H1 (cell line): ENCODE measurements around the gene OVCA2. TPM values are rescaled to one million over a fixed set of nuclear protein-coding genes. Genes with fewer than 3 reads are reported as not detected.

Source experiments
- CTCF ChIA-PET: fragments of 300-600 bp; sonication (Branson Sonifier 250); formaldehyde crosslinking; loops from one replicate; lab custom pipeline; 2021; ENCODE audit not compliant: partially characterized antibody; lab: Charles Lee
- POLR2A ChIA-PET: fragments of 300-600 bp; sonication (Branson Sonifier 250); formaldehyde crosslinking; loops from one replicate; lab custom pipeline; 2021; ENCODE audit warnings: inconsistent platforms; ENCODE audit not compliant: partially characterized antibody; lab: Charles Lee
- DNase-seq, 2 experiments: peaks; one replicate each; pipeline versions ENCODE4 v3.0.0 to v3.0.0-alpha.2; 2010 to 2022; ENCODE audit warnings: low spot score in 2 of 2, low read depth in 1 of 2, mixed read lengths in 1 of 2
- FAIRE-seq: peaks from 2 replicates; lab custom pipeline; 2011; peaks lifted over from hg19 to GRCh38; lab: Jason Lieb, UNC
- H2AFZ ChIP-seq: 2 replicates; pipeline ENCODE4 v1.8.1; 2012; ENCODE audit warnings: low read length, inconsistent platforms
- H2AK5ac ChIP-seq: 2 replicates; pipeline ENCODE4 v1.6.1; 2013; ENCODE audit warnings: low read depth, low read length
- H2BK120ac ChIP-seq: replicated peaks from 2 replicates; pipeline ENCODE3; 2013; ENCODE audit warnings: low read depth, low read length, inconsistent platforms
- H2BK12ac ChIP-seq: 2 replicates; pipeline ENCODE4 v1.6.1; 2013; ENCODE audit warnings: low read depth, low read length
- H2BK15ac ChIP-seq: 2 replicates; pipeline ENCODE4 v1.6.1; 2013; ENCODE audit warnings: low read length
- H2BK20ac ChIP-seq: 2 replicates; pipeline ENCODE4 v1.6.1; 2013; ENCODE audit warnings: low read length
- H2BK5ac ChIP-seq: 2 replicates; pipeline ENCODE4 v1.6.1; 2013; ENCODE audit warnings: low read depth, low read length
- H3K14ac ChIP-seq: 2 replicates; pipeline ENCODE4 v1.6.1; 2013; ENCODE audit warnings: inconsistent platforms; ENCODE audit not compliant: insufficient read length
- H3K18ac ChIP-seq: 2 replicates; pipeline ENCODE4 v1.6.1; 2013; ENCODE audit warnings: low read length; ENCODE audit errors: extremely low read depth
- H3K23ac ChIP-seq: 2 replicates; pipeline ENCODE4 v1.6.1; 2013; ENCODE audit warnings: inconsistent platforms; ENCODE audit not compliant: insufficient read length
- H3K23me2 ChIP-seq: 2 replicates; pipeline ENCODE4 v1.6.1; 2013; ENCODE audit warnings: low read depth, low read length
- H3K27ac ChIP-seq: 2 replicates; pipeline ENCODE4 v1.6.1; 2011; ENCODE audit warnings: low read depth, low read length, inconsistent platforms
- H3K27me3 ChIP-seq, 4 experiments: replicated peaks in 1 of 4; 1 replicate in 1 of 4; 2 replicates in 3 of 4; pipeline versions ENCODE4 v1.6.1 to v1.8.1; 2011 to 2013; ENCODE audit warnings: low read length in 3 of 4, mild to moderate bottlenecking in 3 of 4, inconsistent platforms in 2 of 4, mixed read lengths in 2 of 4, moderate library complexity in 1 of 4; ENCODE audit not compliant: control insufficient read depth in 3 of 4, insufficient read depth in 3 of 4; ENCODE audit errors: extremely low read depth in 1 of 4
- H3K36me3 ChIP-seq, 4 experiments: 2 replicates each; pipeline versions ENCODE4 v1.6.1 to v1.8.1; 2011 to 2013; ENCODE audit warnings: mild to moderate bottlenecking in 4 of 4, low read length in 3 of 4, moderate library complexity in 2 of 4, control low read depth in 1 of 4, inconsistent platforms in 1 of 4; ENCODE audit not compliant: insufficient read depth in 4 of 4, control insufficient read depth in 2 of 4
- H3K4ac ChIP-seq: replicated peaks from 2 replicates; pipeline ENCODE3; 2013; ENCODE audit warnings: low read length, low read depth, mixed read lengths, inconsistent platforms; ENCODE audit not compliant: insufficient read length
- H3K4me1 ChIP-seq, 4 experiments: replicated peaks in 1 of 4; 1 replicate in 1 of 4; 2 replicates in 3 of 4; pipeline versions ENCODE4 v1.6.1 to v1.8.1; 2011 to 2013; ENCODE audit warnings: low read length in 3 of 4, inconsistent platforms in 2 of 4, mixed read lengths in 1 of 4; ENCODE audit not compliant: insufficient read depth in 4 of 4, control insufficient read depth in 3 of 4
- H3K4me2 ChIP-seq, 2 experiments: 2 replicates each; pipeline versions ENCODE4 v1.6.1 to v1.8.1; 2011 to 2013; ENCODE audit warnings: low read depth in 2 of 2, low read length in 2 of 2, control low read depth in 1 of 2, inconsistent platforms in 1 of 2, mild to moderate bottlenecking in 1 of 2; ENCODE audit not compliant: insufficient read depth in 1 of 2
- H3K4me3 ChIP-seq, 4 experiments: fragments of 200-600, 300-600 bp in 1 of 4; sonication (generic), shearing (Covaris generic), sonication (Bioruptor Twin) in 1 of 4; 2 replicates each; pipeline versions ENCODE4 v1.5.1 to v1.8.1; 2011 to 2016; ENCODE audit warnings: low read length in 4 of 4, low read depth in 3 of 4, control low read depth in 2 of 4, inconsistent platforms in 2 of 4, mild to moderate bottlenecking in 2 of 4, mixed read lengths in 1 of 4, moderate library complexity in 1 of 4; ENCODE audit not compliant: insufficient read depth in 2 of 4; ENCODE audit errors: extremely low read depth in 1 of 4
- H3K56ac ChIP-seq: replicated peaks from 2 replicates; pipeline ENCODE3; 2013; ENCODE audit warnings: low read depth, mild to moderate bottlenecking, mixed read lengths, low read length, inconsistent platforms; ENCODE audit not compliant: insufficient read length
- H3K79me1 ChIP-seq: 2 replicates; pipeline ENCODE4 v1.6.1; 2013; ENCODE audit warnings: low read depth, low read length, control low read depth
- H3K79me2 ChIP-seq, 2 experiments: 2 replicates each; pipeline versions ENCODE4 v1.6.1 to v1.8.1; 2012 to 2013; ENCODE audit warnings: low read length in 2 of 2, mild to moderate bottlenecking in 2 of 2, inconsistent platforms in 1 of 2; ENCODE audit not compliant: insufficient read depth in 2 of 2, control insufficient read depth in 1 of 2
- H3K9ac ChIP-seq, 4 experiments: replicated peaks in 1 of 4; 1 replicate in 1 of 4; 2 replicates in 3 of 4; pipeline versions ENCODE4 v1.6.1 to v1.8.1; 2011 to 2013; ENCODE audit warnings: low read depth in 3 of 4, low read length in 3 of 4, control low read depth in 2 of 4, mild to moderate bottlenecking in 2 of 4, moderate library complexity in 2 of 4, inconsistent platforms in 1 of 4; ENCODE audit errors: extremely low read depth in 1 of 4
- H3K9me3 ChIP-seq, 2 experiments: 2 replicates each; pipeline versions ENCODE4 v1.6.1 to v1.8.1; 2012 to 2013; ENCODE audit warnings: mild to moderate bottlenecking in 2 of 2, moderate library complexity in 2 of 2, control low read depth in 1 of 2, inconsistent platforms in 1 of 2, low read depth in 1 of 2, low read length in 1 of 2, mixed read lengths in 1 of 2; ENCODE audit not compliant: insufficient read depth in 2 of 2
- H4K20me1 ChIP-seq, 2 experiments: replicated peaks in 1 of 2; 2 replicates each; pipeline versions ENCODE3 to v1.8.1; 2011 to 2013; ENCODE audit warnings: inconsistent platforms in 2 of 2, low read length in 2 of 2, mild to moderate bottlenecking in 1 of 2; ENCODE audit not compliant: insufficient read depth in 2 of 2, control insufficient read depth in 1 of 2
- H4K5ac ChIP-seq: 2 replicates; pipeline ENCODE4 v1.6.1; 2013; ENCODE audit warnings: low read length, low read depth, mixed read lengths, inconsistent platforms; ENCODE audit not compliant: insufficient read length
- H4K8ac ChIP-seq: 2 replicates; pipeline ENCODE4 v1.8.0; 2013; ENCODE audit warnings: mild to moderate bottlenecking, moderate library complexity, low read length, inconsistent platforms; ENCODE audit not compliant: insufficient read depth; ENCODE audit errors: extremely low read depth
- H4K91ac ChIP-seq: replicated peaks from 2 replicates; pipeline ENCODE3; 2013; ENCODE audit warnings: low read length, mixed read lengths, inconsistent platforms; ENCODE audit not compliant: insufficient read length
- EZH2 ChIP-seq: fragments of 200-600 bp; sonication (generic); IDR thresholded peaks from 2 replicates; pipeline ENCODE4 v1.7.1; 2012; ENCODE audit warnings: low read depth, mild to moderate bottlenecking, moderate library complexity, low read length, inconsistent platforms; ENCODE audit not compliant: severe bottlenecking
- GTF2F1 ChIP-seq: IDR thresholded peaks from 2 replicates; pipeline ENCODE4 v1.6.1; 2012; ENCODE audit warnings: low read depth, low read length, improper control_type of control experiment, borderline replicate concordance
- POU5F1 ChIP-seq: IDR thresholded peaks from 2 replicates; pipeline ENCODE4 v1.6.1; 2011; ENCODE audit warnings: low read depth, mild to moderate bottlenecking, low read length, moderate library complexity
- RAD21 ChIP-seq, 2 experiments: IDR thresholded peaks in 1 of 2; conservative IDR thresholded peaks in 1 of 2; 2 replicates each; pipeline ENCODE4 v1.6.1; 2011; ENCODE audit warnings: low read depth in 2 of 2, low read length in 2 of 2, improper control_type of control experiment in 1 of 2, inconsistent platforms in 1 of 2, mild to moderate bottlenecking in 1 of 2, moderate library complexity in 1 of 2
- SAP30 ChIP-seq: fragments of 300-600 bp; sonication (generic); IDR thresholded peaks from 2 replicates; pipeline ENCODE4 v1.7.1; 2012; ENCODE audit warnings: low read length, moderate library complexity, mild to moderate bottlenecking, inconsistent platforms; ENCODE audit not compliant: insufficient read depth, insufficient replicate concordance
- SIN3A ChIP-seq, 2 experiments: IDR thresholded peaks in 1 of 2; conservative IDR thresholded peaks in 1 of 2; 2 replicates each; pipeline ENCODE4 v1.6.1; 2011 to 2012; ENCODE audit warnings: low read length in 2 of 2, improper control_type of control experiment in 1 of 2, low read depth in 1 of 2, mild to moderate bottlenecking in 1 of 2
- SIX5 ChIP-seq: IDR thresholded peaks from 2 replicates; pipeline ENCODE4 v1.6.1; 2011; ENCODE audit warnings: mild to moderate bottlenecking, low read depth, low read length
- SUZ12 ChIP-seq: fragments of 200-600 bp; sonication (generic); IDR thresholded peaks from 2 replicates; pipeline ENCODE4 v1.6.1; 2012; ENCODE audit warnings: mild to moderate bottlenecking, inconsistent platforms, low read length, moderate library complexity, mixed read lengths
- YY1 ChIP-seq: IDR thresholded peaks from 2 replicates; pipeline ENCODE4 v1.6.1; 2011; ENCODE audit warnings: low read depth, mild to moderate bottlenecking, low read length
- ZNF274 ChIP-seq: IDR thresholded peaks from 2 replicates; pipeline ENCODE4 v1.7.0; 2012; ENCODE audit warnings: low read length, borderline replicate concordance; ENCODE audit errors: extremely low read depth
- WGBS, 2 experiments: shearing (Covaris generic) in 1 of 2; methylation state at CpG; one replicate each; pipeline versions ENCODE4 v1.1.6 to v1.1.7; 2013 to 2015; ENCODE audit warnings: low lambda C conversion rate in 2 of 2, mixed read lengths in 2 of 2, inconsistent platforms in 1 of 2, low coverage in 1 of 2, missing lambda C conversion rate in 1 of 2; ENCODE audit not compliant: insufficient replicate concordance in 2 of 2, insufficient coverage in 1 of 2, insufficient read length in 1 of 2; ENCODE audit errors: extremely low coverage in 1 of 2, missing lambda C conversion rate in 1 of 2; 5-methylcytosine and 5-hydroxymethylcytosine counted together
- polyA plus RNA-seq, 7 experiments: library from polyadenylated mRNA; depleted of rRNA in 3 of 7; stranded (reverse) in 5 of 7; unstranded in 2 of 7; fragments of >200 nt in 5 of 7; fragments of 200-250 nt in 2 of 7; gene quantifications; 1 replicate in 5 of 7; 2 replicates in 1 of 7; 4 replicates in 1 of 7; pipeline versions ENCODE4 v1.2.1 to v1.2.3, GENCODE V29; 2011 to 2013; ENCODE audit warnings: missing spikeins in 2 of 7, mixed read lengths in 2 of 7
- total RNA-seq: library from RNA; stranded (reverse); fragmentation: NEBNext Ultra II Directional; extraction: Animal tissue kit (Norgen Biotek cat#: 25700); gene quantifications from 2 replicates; pipeline ENCODE4 v1.2.1, GENCODE V29; 2021
- TF ChIP-seq, protein P1 (sequence below): IDR thresholded peaks from 2 replicates; pipeline ENCODE4 v1.6.1; 2011; ENCODE audit warnings: low read length, improper control_type of control experiment

The OVCA2 gene
- total and polyA plus RNA-seq, 2 of the 8 experiments (the other 6 are each of a cell fraction or from before 2014, with no cell fraction given), result 15.3 to 37.0 TPM

DNA sequence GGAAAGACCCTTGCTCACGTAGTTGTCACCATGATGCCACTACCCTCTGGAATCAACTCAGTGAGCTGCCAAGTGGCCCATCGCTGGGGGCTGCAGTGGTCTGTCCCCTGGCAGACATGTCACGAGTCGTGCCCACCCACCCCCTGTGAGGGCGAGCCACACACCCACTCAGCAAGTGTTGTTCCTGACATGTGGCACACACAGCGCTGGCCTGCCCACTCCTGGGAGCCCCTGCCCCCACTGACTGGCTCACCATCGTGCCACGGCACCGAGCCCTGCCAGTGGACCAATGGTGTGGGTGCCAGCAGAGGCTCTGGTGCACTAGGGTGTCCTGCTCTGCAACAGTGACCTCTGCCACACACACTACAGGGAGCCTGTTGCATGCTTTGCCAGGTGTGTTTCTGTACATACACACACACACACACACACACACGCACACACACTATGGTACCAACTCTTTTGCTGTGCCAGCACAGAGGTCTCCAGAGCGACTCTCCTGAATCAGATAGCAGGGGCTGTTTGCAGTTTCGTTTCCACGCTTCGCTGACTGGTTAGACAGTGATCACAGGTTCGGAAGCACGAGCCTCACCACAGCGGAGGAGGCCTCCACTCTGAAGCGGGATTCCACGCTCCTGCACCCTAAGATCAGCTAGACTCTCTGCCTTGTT, 24.4 kb upstream of the OVCA2 start:
- peaks cover under 1 to 42% (median 31%) of the 10 kb centered on the region in 4 experiments for H3K27me3 ChIP-seq
- WGBS, 2 experiments, result 91% methylated on average over 19 of the region's 19 CpGs; no CpG with 5 or more reads in 1 of the 2 experiments
- no peak overlapping the region for H2BK5ac ChIP-seq
- H3K4me1 ChIP-seq, result no peaks in the 10 kb centered on the region; a peak in 1 of 7 replicates
- H3K56ac ChIP-seq, result no peak overlapping the region
- H3K36me3 ChIP-seq, result no peaks in the 10 kb centered on the region
- H4K5ac ChIP-seq, result no peak overlapping the region
- H4K20me1 ChIP-seq, result peaks cover 0 to 2% of the 10 kb centered on the region in 2 experiments
- FAIRE-seq (no peak), DNase-seq (no peak)
- H3K18ac ChIP-seq, result no peak overlapping the region
- no peak overlapping the region for H2BK120ac ChIP-seq
- H2AFZ ChIP-seq, result no peak overlapping the region
- no peak overlapping the region for H3K4me2 ChIP-seq
- CTCF ChIA-PET, result interaction anchor here (1.0 kb wide), 1 partner anchor 42 kb away, joined by 5 read pairs; no protein-coding TSS in a partner anchor
- H3K23ac ChIP-seq, result no peak overlapping the region
- no peak overlapping the region for H2BK20ac ChIP-seq
- no peak overlapping the region for H3K27ac ChIP-seq
- H3K79me1 ChIP-seq, result no peaks in the 10 kb centered on the region
- POLR2A ChIA-PET, result interaction anchor here (0.6 to 0.8 kb wide), 2 partner anchors 11 to 62 kb away, joined by 3 read pairs; no protein-coding TSS in a partner anchor
- H2AK5ac ChIP-seq, result no peak overlapping the region
- no peak overlapping the region for H3K4ac ChIP-seq
- H3K9ac ChIP-seq, result no peak overlapping the region
- 0 out of 2 replicates have a peak overlapping the region, but pooled peaks have one; percentile 46 for H2BK15ac ChIP-seq
- no peak overlapping the region for H2BK12ac ChIP-seq
- H4K8ac ChIP-seq, result no peak overlapping the region
- H3K23me2 ChIP-seq, result no peaks in the 10 kb centered on the region
- no peaks in the 10 kb centered on the region for H3K79me2 ChIP-seq
- H3K9me3 ChIP-seq, result no peaks in the 10 kb centered on the region
- H3K14ac ChIP-seq, result no peak overlapping the region
- H3K4me3 ChIP-seq, result no peak overlapping the region
- H4K91ac ChIP-seq, result no peak overlapping the region
- TF ChIP-seq YY1 (no peak), GTF2F1 (no peak), POU5F1 (no peak), EZH2 (no peak), RAD21 (IDR thresholded peaks at IDR 0.05 in 1 of 2, conservative IDR thresholded peaks at IDR 0.05 in 1 of 2; ENCODE audit: low read depth in 2 of 2, low read length in 2 of 2) (no peak), SUZ12 (no peak), ZNF274 (no peak), SIN3A (conservative IDR thresholded peaks at IDR 0.05 in 1 of 2, IDR thresholded peaks at IDR 0.05 in 1 of 2; ENCODE audit: low read depth in 1 of 2, low read length in 2 of 2) (no peak), SIX5 (no peak), SAP30 (no peak)
- TF ChIP-seq, protein P1, sequence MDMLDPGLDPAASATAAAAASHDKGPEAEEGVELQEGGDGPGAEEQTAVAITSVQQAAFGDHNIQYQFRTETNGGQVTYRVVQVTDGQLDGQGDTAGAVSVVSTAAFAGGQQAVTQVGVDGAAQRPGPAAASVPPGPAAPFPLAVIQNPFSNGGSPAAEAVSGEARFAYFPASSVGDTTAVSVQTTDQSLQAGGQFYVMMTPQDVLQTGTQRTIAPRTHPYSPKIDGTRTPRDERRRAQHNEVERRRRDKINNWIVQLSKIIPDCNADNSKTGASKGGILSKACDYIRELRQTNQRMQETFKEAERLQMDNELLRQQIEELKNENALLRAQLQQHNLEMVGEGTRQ, result no peak
